A549 (cell line): ENCODE data around the gene SLC13A5. TPM values are rescaled to one million over a fixed set of nuclear protein-coding genes. Genes with fewer than 3 reads are reported as not detected.

Experiments used
- ATAC-seq, 2 experiments: fragments of 200-7000 bp in 1 of 2; fragments of >200 bp in 1 of 2; cut with Nextera tagmentation in 1 of 2; cut with Tn5 transposase in 1 of 2; 3 replicates each; pipeline versions ENCODE4 v1.8.0 to v1.9.1; 2018 to 2020; ENCODE audit warnings: mild to moderate bottlenecking in 1 of 2, moderate library complexity in 1 of 2
- CTCF ChIA-PET: fragments of 300-600 bp; sonication (Branson Sonifier 250); formaldehyde crosslinking; extraction: SDS; loops from one replicate; lab custom pipeline; 2021; ENCODE audit warnings: antibody characterized with exemption, inconsistent platforms; lab: Yijun Ruan, JAX
- POLR2A ChIA-PET: fragments of 350-600 bp; formaldehyde crosslinking; extraction: SDS; loops from one replicate; lab custom pipeline; 2021; ENCODE audit warnings: antibody characterized with exemption, inconsistent platforms; lab: Yijun Ruan, JAX
- DNase-seq, 2 experiments: peaks; one replicate each; pipeline versions ENCODE4 v3.0.0 to v3.0.0-alpha.2; 2011 to 2016; ENCODE audit warnings: low read depth in 1 of 2, low spot score in 1 of 2
- FAIRE-seq: peaks from 2 replicates; lab custom pipeline; 2011; peaks lifted over from hg19 to GRCh38; lab: Jason Lieb, UNC
- H3K27ac ChIP-seq, 2 experiments: fragments of >200 bp; sonication (Bioruptor Twin); formaldehyde crosslinking; 3 replicates each; pipeline ENCODE4 v1.5.1; 2016 to 2017
- H3K4me1 ChIP-seq: fragments of >200 bp; sonication (Bioruptor Twin); formaldehyde crosslinking; 3 replicates; pipeline ENCODE4 v1.6.1; 2016
- H3K4me2 ChIP-seq: fragments of >200 bp; sonication (Bioruptor Twin); formaldehyde crosslinking; 3 replicates; pipeline ENCODE4 v1.6.1; 2016
- H3K4me3 ChIP-seq: fragments of >200 bp; sonication (Bioruptor Twin); formaldehyde crosslinking; 3 replicates; pipeline ENCODE4 v1.5.1; 2016
- H3K9me3 ChIP-seq: fragments of >200 bp; sonication (Bioruptor Twin); formaldehyde crosslinking; 3 replicates; pipeline ENCODE4 v1.6.1; 2016
- BCL3 ChIP-seq: fragments of >200 bp; sonication (Bioruptor Twin); formaldehyde crosslinking; IDR thresholded peaks from 3 replicates; pipeline ENCODE4 v1.6.1; 2016
- CTCF ChIP-seq: fragments of >200 bp; sonication (Bioruptor Twin); formaldehyde crosslinking; IDR thresholded peaks from 3 replicates; pipeline ENCODE4 v1.5.1; 2016
- E2F6 ChIP-seq: IDR thresholded peaks from 2 replicates; pipeline ENCODE4 v1.6.1; 2012; ENCODE audit warnings: low read depth, borderline replicate concordance
- EHF ChIP-seq: fragments of 250-450 bp; sonication (Bioruptor Pico); IDR thresholded peaks from 2 replicates; pipeline ENCODE4 v1.5.0; 2020; ENCODE audit warnings: mild to moderate bottlenecking
- EHMT2 ChIP-seq: fragments of 200-600 bp; sonication (generic); IDR thresholded peaks from 2 replicates; pipeline ENCODE4 v1.6.1; 2016; ENCODE audit warnings: antibody characterized with exemption, low read depth, mild to moderate bottlenecking, moderate library complexity
- FOSL2 ChIP-seq, 2 experiments: fragments of 450-650 bp in 1 of 2; fragments of >200 bp in 1 of 2; sonication (Bioruptor Twin) in 1 of 2; formaldehyde crosslinking; IDR thresholded peaks; 2 replicates each; pipeline versions ENCODE4 v1.5.0 to v1.6.1; 2016 to 2020; ENCODE audit warnings: mild to moderate bottlenecking in 1 of 2, moderate library complexity in 1 of 2
- GATA3 ChIP-seq: IDR thresholded peaks from 2 replicates; pipeline ENCODE4 v1.6.1; 2012; ENCODE audit warnings: borderline replicate concordance
- HDAC2 ChIP-seq: fragments of 200-600 bp; sonication (generic); IDR thresholded peaks from 2 replicates; pipeline ENCODE4 v1.6.1; 2016
- HOXA7 ChIP-seq: fragments of 250-450 bp; sonication (Bioruptor Pico); IDR thresholded peaks from 2 replicates; pipeline ENCODE4 v1.5.0; 2020; ENCODE audit warnings: mild to moderate bottlenecking, moderate library complexity
- JUN ChIP-seq, 2 experiments: fragments of >200 bp; sonication (Bioruptor Twin); formaldehyde crosslinking; IDR thresholded peaks; 2 replicates in 1 of 2; 3 replicates in 1 of 2; pipeline ENCODE4 v1.6.1; 2016 to 2017
- JUNB ChIP-seq: fragments of >200 bp; sonication (Bioruptor Twin); formaldehyde crosslinking; IDR thresholded peaks from 2 replicates; pipeline ENCODE4 v1.6.1; 2016
- RAD21 ChIP-seq, 2 experiments: fragments of >200 bp in 1 of 2; sonication (Bioruptor Twin) in 1 of 2; formaldehyde crosslinking in 1 of 2; IDR thresholded peaks in 1 of 2; conservative IDR thresholded peaks in 1 of 2; 2 replicates in 1 of 2; 3 replicates in 1 of 2; pipeline ENCODE4 v1.6.1; 2012 to 2018; ENCODE audit warnings: inconsistent platforms in 1 of 2
- RCOR1 ChIP-seq: fragments of 150-350 bp; IDR thresholded peaks from 2 replicates; pipeline ENCODE4 v1.6.1; 2014; ENCODE audit warnings: antibody characterized with exemption, low read length, low read depth
- REST ChIP-seq: fragments of 200-600 bp; sonication (generic); IDR thresholded peaks from 2 replicates; pipeline ENCODE4 v1.6.1; 2016; ENCODE audit warnings: antibody characterized with exemption, mild to moderate bottlenecking, moderate library complexity
- SMC3 ChIP-seq: fragments of >200 bp; sonication (Bioruptor Twin); formaldehyde crosslinking; IDR thresholded peaks from 3 replicates; pipeline ENCODE4 v1.6.1; 2018; ENCODE audit warnings: inconsistent platforms
- SREBF2 ChIP-seq: fragments of 450-650 bp; IDR thresholded peaks from 2 replicates; pipeline ENCODE4 v1.6.1; 2014; ENCODE audit warnings: mild to moderate bottlenecking, moderate library complexity
- polyA plus RNA-seq, 4 experiments: library from polyadenylated mRNA; depleted of rRNA in 3 of 4; stranded (reverse); fragments of >200 nt; fragmentation: RNase III in 1 of 4; extraction: RNeasy Plus Mini Kit Qiagen cat#74134 plus additional on column Dnase treatment in 1 of 4; gene quantifications; 2 replicates in 3 of 4; 3 replicates in 1 of 4; pipeline ENCODE4 v1.2.3, GENCODE V29; 2011 to 2017

The SLC13A5 gene
- polyA plus RNA-seq, 2 of the 4 experiments (the other 2 are of a cell fraction), result 0.15 to 0.26 TPM

GRCh38 chr17:6651354-6651918, 61.7 kb downstream of the SLC13A5 start, which contains the start of the genes C17orf100 and MED31 (continued):
- TF ChIP-seq E2F6, result no peak
- no peak for TF ChIP-seq GATA3
- no peak for TF ChIP-seq HOXA7 (CRISPR knock-in tag)
- no peak for TF ChIP-seq REST

GRCh38 chr17:6648181-6648580, 65.0 kb downstream of the SLC13A5 start:
- Histone ChIP-seq H3K4me3 (no peak overlapping the region), H3K4me1 (peaks cover 19% of the 10 kb centered on the region; the same call in 2 of the 3 replicates), H3K27ac (no peak overlapping the region), H3K4me2 (no peak overlapping the region), H3K9me3 (no peaks in the 10 kb centered on the region)
- peak; percentile 45 to 54; a peak in 4 of 6 replicates for ATAC-seq
- peak; percentile 28 for FAIRE-seq
- ChIA-PET POLR2A (interaction anchor here (0.5 kb wide), 1 partner anchor 205 kb away, joined by 3 read pairs; no protein-coding TSS in a partner anchor), CTCF (interaction anchor here (0.6 to 3.5 kb wide), 18 partner anchors 9 to 375 kb away, joined by 3 to 36 read pairs (median 4); partner anchors contain the start of gene KIAA0753)
- TF ChIP-seq RAD21 (conservative IDR thresholded peaks at IDR 0.05 in 1 of 2, IDR thresholded peaks at IDR 0.05 in 1 of 2), result peak; percentile 68 to 76
- TF ChIP-seq SREBF2, result no peak
- peak; percentile 42; the same call in 2 of the 3 replicates for TF ChIP-seq SMC3
- no peak for TF ChIP-seq BCL3
- TF ChIP-seq FOSL2 (IDR thresholded peaks at IDR 0.05), result no peak
- no peak for TF ChIP-seq FOSL2 (CRISPR knock-in tag; IDR thresholded peaks at IDR 0.05)
- no peak for TF ChIP-seq EHF
- TF ChIP-seq JUN (IDR thresholded peaks at IDR 0.05), result no peak
- peak; percentile 61 for TF ChIP-seq CTCF
- no peak for TF ChIP-seq JUNB
- TF ChIP-seq HDAC2, result no peak
- TF ChIP-seq EHMT2, result no peak
- TF ChIP-seq RCOR1, result no peak
- peak; percentile 60 to 76 for DNase-seq
